Measurements from ENCODE around the gene ACSBG1.

DNA sequence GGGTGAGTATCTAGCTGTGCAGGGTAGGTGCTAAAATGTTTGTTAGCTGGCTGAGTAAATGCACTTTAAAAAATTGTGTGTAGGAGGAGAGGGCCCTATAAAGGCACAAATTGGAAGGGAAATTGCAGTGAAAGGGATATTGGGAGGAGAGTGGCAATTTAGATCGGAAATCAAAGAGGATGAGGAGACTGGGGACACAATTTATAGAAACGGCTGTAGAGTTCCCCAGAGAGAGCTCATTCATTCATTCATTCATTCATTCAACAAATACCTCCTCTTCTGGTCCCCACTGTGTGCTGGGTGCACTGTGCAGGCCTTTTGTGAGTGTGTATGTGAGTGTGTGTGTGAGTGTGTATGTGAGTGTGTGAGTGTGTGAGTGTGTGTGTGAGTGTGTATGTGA is 32.4 kb upstream of the ACSBG1 start:
- TF ChIP-seq POLR2AphosphoS5 (IDR thresholded peaks at IDR 0.05) (no peak), POLR2A (IDR thresholded peaks at IDR 0.05) (no peak), EP300 (IDR thresholded peaks at IDR 0.05) (no peak)
- TF ChIP-seq, protein P1, sequence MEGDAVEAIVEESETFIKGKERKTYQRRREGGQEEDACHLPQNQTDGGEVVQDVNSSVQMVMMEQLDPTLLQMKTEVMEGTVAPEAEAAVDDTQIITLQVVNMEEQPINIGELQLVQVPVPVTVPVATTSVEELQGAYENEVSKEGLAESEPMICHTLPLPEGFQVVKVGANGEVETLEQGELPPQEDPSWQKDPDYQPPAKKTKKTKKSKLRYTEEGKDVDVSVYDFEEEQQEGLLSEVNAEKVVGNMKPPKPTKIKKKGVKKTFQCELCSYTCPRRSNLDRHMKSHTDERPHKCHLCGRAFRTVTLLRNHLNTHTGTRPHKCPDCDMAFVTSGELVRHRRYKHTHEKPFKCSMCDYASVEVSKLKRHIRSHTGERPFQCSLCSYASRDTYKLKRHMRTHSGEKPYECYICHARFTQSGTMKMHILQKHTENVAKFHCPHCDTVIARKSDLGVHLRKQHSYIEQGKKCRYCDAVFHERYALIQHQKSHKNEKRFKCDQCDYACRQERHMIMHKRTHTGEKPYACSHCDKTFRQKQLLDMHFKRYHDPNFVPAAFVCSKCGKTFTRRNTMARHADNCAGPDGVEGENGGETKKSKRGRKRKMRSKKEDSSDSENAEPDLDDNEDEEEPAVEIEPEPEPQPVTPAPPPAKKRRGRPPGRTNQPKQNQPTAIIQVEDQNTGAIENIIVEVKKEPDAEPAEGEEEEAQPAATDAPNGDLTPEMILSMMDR (IDR thresholded peaks at IDR 0.05), result no peak

All from gastroesophageal sphincter (tissue), 3 donors.